Endometrium (tissue), 2 donors: ENCODE measurements around the gene SETDB2.

Experiments used
- FAIRE-seq: peaks from 2 replicates; lab custom pipeline; 2012; peaks lifted over from hg19 to GRCh38; lab: Jason Lieb, UNC
- donor health status: control.
- donor health status: control.

Gene SETDB2

DNA sequence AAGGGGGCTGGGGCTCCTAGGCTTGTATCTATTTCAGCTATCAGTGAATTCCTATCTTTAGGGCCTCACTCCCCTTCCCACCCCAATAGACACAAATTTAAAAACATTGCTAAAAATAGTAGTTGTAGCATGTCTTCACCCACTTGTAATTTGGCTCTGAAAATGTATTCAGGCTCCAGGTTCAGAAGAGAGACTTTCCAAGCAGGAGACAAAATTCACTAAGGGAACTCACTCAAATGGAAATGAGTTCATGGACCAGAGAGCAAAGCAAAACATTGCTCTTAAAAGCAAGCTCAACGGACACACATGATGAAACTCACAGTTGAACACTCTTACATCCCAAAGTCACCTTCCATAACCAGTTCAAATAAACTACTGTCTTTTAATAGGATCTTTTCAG, 88.5 kb downstream of the SETDB2 start:
- FAIRE-seq, result no peak

DNA sequence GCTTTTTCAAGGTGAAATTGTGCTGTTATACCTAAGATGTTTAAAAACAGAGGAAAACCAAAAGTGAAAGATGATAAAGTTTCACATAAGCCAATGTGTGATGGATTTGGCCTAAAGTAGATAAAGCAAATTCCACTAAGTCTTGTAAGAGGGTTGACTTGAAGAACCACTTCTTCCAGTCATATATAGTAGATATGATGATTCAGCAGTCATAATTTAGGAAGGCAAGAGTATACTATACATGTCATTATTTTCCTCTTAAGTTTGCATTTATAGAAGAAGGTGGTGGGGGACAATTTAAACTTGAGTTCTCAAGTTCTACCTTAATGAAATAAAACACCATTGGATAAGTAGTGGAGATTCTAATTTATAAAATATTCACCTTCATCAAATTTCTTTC, 88.9 kb downstream of the SETDB2 start:
- no peak for FAIRE-seq

DNA sequence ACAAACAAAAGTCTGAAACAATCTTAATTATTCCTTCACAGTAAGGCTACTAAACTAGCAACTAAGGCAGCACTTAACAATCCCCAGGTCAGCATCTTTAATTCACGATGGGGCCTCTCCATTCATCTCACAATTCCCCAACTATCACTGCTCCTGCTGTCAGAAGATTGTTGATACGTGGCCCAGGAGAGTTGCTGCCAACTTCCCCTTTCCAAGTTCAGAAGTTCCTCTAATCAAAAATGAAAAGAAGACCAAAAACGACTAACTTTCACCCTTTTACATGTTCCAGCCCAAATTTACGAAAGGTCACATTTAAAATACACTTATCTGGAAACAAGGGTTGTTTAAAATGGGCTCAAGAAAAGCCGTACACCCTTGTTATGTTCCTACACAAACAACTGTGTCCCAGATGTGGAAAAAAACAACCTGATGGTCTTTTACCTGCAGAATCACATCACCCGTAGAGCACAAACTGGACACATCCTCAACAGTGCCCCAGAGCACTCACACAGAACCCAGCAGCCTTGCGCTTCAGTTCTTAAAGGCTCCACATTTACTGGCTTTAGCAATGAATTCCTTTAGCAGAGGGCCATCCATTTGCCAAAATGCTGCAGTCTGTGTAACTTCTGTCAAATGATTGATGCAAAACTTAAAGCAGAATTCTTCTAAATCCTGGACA, 89.7 kb downstream of the SETDB2 start:
- no peak for FAIRE-seq

DNA sequence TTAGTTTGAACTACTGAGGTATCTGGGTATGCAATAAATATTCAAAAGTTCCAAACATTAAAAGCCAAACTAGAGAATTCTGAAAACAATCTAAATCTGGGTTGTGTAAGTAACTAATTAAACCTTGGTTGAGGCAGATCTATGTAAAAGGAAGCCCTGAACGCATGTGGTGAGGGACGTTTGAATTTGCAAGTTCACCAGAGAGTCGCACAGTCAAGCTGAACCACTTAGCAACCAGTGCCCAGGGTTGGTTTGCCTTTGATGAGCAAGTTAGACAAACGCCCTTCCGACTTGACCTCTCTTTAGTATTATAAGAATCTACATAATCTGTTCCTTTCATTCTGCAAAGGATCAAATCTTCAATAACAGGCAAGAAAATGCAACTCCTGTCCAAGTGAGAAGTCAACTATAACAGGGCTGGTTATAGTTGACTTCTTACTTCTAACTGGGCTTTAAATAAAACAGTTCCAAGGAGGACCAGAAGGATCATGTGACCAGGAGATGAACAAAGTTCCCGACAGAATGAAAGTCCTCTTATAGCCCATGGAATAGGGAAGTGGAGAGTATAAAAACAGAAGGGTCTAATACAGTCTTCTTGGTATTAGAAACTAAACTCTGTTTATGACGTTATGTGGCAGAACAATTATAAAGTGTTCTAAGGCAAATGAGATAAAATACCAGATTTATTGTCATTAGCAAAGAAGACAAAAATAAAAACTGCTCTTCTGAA, 92.2 kb downstream of the SETDB2 start:
- no peak for FAIRE-seq

DNA sequence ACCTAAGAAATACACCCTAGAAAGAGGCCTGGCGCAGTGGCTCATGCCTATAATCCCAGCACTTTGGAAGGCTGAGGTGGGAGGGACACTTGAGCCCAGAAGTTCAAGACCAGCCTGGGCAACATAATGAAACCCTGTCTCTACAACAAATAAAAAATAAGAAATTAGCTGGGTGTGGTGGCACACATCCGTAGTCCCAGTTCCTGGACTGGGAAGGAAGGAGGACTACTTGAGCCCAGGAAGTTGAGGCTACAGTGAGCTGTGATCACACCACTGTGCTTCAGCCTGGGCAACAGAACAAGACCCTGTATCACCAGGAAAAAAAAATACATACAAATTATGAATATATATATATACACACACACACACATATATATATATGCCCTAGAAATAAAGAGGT, 94.3 kb downstream of the SETDB2 start:
- FAIRE-seq, result no peak

DNA sequence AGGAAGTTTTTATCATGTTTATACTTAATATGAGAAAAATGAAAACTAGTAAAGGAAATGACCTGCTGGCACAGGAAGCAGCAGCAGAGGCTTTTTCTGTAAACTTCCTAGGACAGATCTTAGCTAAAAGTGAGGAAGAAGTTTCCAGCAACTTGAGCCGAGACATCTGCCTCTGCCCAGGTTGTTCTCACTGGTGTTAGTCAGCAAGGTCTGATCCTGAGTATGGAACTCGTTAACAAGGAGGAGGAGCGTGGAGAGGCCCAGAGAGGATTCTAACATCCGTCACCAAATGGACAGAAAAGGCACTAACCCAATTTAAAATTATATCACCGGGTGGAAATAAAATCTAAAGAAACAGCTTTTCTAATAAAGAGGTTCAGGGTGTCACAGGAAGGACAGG, 95.2 kb downstream of the SETDB2 start:
- FAIRE-seq, result no peak

- FAIRE-seq, result no peak
These were observed 95.7 kb downstream of the SETDB2 start for GRCh38 chr13:49539746-49540145.

- FAIRE-seq, result peak; percentile 67
These were observed 96.5 kb downstream of the SETDB2 start for GRCh38 chr13:49540552-49540951.

GRCh38 chr13:49543656-49544055, 99.6 kb downstream of the SETDB2 start:
- no peak for FAIRE-seq
